ENCODE measurements around the gene TNFRSF14.

TNFRSF14 gene

DNA sequence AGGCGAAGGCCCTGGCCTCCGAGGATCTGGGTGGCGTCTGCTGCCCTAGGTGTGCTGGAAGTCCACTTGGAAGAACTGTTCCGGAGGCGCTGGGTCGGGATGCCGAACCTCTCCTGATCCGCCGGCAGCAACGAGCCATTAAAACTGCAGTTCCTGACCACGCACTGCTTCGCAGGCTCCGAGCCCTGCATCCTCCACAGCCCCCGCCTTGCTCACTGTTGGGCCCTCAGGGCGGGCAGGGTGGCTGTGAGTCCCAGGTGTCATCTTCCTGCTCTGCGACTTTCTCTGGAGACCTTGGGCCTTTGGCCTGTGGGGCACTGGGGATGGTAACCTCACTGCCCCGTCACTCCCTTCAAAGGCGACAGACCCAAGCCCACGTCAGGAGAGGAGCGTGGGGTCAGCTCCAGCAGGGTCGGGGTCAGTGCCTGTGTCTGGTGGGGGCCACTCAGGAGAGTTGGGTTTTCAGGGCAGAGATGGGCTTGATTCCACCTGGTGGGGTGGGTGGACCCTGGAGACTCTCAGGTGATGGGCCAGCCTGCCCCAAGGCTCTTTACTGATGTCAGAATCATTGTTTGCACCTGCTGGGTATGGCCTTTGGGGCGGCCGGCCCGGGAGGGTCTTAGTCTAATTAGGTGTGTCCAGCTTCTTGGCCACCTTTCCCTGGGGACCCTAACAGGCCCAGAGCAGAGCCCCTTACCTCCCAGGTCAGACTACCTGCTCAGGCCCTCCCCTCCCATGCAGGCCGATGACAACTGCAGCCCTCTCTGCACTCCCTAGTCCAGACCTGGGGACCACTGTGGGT is 33.5 kb downstream of the TNFRSF14 start:
- no peak for DNase-seq

DNA sequence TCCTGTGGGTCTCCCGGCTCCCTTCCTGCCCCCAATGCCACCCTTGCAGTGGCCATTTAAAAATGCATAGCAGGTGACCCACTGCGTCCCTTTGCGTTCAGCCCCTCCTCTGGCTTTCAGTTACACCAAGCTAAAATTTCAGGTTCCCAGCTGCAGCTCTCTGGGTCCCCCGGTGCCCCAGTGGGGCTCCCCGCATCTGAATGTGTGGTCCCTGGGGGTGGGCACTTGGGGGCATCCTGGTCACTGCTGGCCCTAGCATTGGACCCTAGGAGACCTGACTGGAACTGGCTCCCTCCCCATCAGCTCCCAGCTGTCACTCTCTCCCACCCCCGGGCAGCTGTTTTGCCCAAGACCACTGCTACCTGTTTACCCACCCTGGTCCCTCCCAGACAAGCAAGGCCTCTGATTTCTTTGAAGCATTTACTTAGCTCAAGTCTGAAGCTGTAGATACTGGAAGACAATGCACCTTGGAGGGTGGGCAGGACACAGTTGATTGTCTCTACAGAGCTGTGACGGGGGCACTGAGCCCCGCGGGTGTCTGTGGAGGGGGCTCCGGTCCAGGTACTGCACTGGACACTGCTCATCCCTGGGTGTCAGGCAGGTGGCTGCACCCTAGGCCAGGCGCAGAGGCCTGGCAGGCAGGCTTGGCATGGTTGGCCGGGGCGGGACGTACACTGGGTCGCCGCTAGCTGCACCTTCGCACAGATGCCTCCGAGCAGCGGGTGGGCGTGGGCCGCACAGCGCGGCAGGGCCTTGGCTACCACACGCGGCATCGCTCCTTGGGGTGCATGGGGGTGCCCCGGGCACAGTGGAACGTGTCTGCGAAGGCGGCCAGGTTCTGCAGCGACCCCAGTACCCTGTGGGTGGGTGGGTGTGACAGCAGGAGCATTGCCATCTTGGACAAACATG is 34.3 kb downstream of the TNFRSF14 start:
- DNase-seq, result no peak

GRCh38 chr1:2591233-2591580 is 35.0 kb downstream of the TNFRSF14 start:
- DNase-seq, result no peak

GRCh38 chr1:2591581-2592261 is 35.5 kb downstream of the TNFRSF14 start:
- DNase-seq, result no peak

DNA sequence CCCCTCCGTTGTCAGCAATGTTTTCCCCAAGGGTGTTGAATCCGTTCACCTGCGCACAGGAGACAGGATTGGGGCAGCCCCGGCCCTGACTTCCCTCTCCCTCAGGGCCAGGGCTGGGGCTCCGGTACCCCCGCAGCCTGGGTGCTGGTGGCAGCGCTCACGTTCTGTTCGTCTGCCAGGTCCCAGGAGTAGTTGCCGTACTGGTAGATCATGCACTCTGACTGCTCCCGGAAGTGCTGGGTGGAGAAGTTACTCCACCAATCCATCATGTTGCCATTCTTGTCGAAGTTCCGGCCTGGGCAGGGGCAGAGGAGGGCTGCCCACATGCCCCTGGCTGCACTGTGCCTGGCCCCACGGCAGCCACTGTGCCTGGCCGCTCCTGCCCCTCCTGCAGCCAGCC is 36.5 kb downstream of the TNFRSF14 start:
- no peak for DNase-seq

DNA sequence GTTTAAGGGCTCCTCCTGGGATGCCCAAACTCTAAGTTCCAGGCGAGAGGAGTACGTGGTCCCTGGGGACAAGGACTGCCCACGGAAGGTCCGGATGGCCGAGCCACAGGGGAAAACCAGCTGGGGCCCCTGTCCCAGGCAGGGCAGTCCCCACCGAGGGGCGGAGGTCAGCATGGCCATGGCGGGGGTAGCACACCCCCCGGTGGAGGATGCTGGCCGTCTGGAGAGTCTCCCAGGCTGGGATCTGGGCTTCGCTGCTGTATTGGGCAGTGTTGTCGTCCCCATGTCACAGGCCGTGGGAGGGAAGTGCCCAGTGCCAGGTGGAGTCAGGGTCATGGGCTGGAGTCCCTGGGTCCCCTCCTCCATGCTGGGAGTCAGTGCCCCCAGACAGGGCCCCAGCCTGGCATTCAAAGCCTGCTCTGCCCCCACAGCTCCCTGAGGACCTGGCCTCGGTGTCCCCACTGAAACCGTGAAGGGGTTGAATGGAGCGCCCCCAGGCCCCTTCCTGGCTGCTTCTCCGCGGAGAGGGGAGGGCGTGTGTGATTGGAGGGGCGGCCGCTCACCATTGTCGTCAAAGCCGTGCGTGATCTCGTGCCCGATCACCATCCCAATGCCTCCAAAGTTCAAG is 37.2 kb downstream of the TNFRSF14 start:
- no peak for DNase-seq

- peak; percentile 15 for DNase-seq
These were observed 38.0 kb downstream of the TNFRSF14 start for GRCh38 chr1:2594001-2594640.

- DNase-seq, result no peak
These were observed 38.5 kb downstream of the TNFRSF14 start for GRCh38 chr1:2594641-2595131.

GRCh38 chr1:2595261-2595811 is 39.2 kb downstream of the TNFRSF14 start:
- DNase-seq, result no peak

DNA sequence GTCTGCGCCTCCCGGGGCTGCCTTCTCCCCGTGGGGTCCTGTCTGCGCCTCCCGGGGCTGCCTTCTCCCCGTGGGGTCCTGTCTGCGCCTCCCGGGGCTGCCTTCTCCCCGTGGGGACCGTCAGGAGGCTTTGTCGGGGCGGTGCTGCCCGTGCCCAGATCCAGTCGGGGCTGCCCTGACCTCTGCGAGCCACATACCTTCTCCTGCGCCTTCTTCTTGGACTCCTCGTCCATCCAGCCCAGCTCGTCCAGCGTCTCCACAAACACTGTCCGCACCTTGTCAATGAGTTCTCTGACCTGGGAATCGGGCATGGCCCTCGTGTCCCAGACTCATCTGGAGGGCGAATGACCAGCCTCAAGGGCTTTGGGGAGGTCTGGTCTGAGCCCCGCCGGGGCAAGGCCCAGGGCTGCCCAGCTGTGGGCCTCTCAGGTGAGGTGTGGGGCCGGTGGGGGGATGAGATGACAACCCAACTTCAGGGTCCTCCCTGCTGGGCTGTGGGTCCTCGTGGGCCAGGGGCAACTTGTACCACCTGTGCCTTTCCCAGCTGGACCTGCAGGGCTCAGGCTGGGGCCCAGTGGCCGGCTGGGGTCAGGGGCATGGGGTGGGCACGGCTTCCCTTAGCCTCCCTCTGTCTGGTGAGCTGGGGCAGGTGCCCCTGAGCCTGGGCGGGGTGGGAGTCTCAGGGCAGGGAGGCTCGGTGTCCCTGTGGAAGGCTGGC is 39.8 kb downstream of the TNFRSF14 start:
- DNase-seq, result no peak

- no peak for DNase-seq
These were observed 40.6 kb downstream of the TNFRSF14 start for GRCh38 chr1:2596530-2597333.

DNA sequence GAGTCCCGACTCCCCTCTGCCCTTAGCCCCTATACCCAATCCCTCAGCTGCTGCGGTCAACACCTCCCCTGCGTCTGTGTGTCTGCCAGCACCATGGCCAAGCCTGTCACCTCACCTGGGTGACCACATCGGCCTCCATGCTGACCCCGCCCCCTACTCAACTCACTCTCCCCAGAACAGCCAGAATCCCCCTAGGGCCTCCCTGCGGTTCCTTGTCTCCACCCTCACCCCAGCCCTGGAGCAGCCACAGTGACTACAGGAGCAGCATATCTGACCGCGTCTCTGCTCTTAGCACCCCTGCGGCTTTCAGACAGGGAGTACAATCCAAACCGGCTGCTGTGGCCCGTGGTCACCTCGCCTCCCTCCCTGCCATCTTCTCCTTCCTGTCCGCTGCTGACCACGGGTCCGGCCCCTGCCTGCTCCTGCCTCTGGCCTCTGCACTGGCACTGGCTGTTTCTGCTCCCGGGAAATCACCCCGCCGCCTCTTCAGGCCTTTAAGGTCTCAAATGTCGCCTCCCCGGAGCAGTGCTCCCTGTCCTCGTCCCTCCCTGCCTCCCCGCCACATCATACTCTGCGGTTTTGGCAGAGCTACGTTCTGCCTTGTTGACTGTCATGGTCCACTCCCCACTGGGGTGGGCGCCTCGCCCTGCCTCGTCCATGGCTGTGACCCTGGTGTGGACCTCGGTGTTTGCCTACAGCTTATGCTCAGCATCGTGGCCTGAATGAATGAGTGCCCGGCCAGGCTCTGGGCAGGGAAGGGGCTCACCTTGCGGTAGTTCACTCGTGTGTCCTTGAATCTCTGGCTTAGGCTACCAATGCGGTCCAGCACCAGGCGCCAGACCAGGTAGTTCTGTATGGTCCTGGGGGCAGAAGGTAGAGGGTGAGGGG is 41.5 kb downstream of the TNFRSF14 start:
- no peak for DNase-seq

GRCh38 chr1:2598329-2598931 is 42.3 kb downstream of the TNFRSF14 start:
- no peak for DNase-seq

GRCh38 chr1:2601721-2602303 is 45.6 kb downstream of the TNFRSF14 start:
- no peak for DNase-seq

DNA sequence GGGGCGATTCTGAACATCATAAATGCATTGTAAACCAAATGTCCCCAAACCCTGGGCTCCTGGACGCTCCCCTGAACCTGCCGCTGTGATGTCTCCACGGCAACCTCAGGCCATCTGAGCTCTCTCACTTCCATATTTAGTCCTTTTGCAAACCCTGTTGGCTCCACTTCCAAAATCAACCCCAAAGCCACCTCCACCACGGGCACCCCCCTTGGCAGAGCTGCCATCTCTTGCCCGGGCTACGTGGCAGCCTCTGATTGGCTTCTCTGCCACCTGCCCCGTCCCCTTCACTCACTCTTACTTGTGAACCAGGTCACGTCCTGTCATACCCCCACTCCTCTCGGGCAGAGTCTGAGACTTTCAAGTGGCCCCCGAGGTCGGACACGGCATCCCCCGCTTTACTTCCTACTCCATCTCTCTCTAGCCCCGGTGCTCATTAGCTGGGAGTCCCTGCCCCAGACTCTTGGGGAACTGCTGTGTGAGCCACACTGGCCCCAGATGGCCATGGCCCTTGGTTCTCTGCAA is 46.2 kb downstream of the TNFRSF14 start:
- DNase-seq, result no peak

GRCh38 chr1:2602866-2603520 is 46.8 kb downstream of the TNFRSF14 start:
- DNase-seq, result no peak

GRCh38 chr1:2603521-2604155 is 47.5 kb downstream of the TNFRSF14 start:
- no peak for DNase-seq
